Measurements from ENCODE around the gene CFAP141.

GRCh38 chr1:154206196-154206595 lies at the start of gene CFAP141:
- TF ChIP-seq ZBTB43 (CRISPR knock-in tag; IDR thresholded peaks at IDR 0.05) (no peak), SMAD4 (CRISPR knock-in tag; IDR thresholded peaks at IDR 0.05) (no peak), CTCF (IDR thresholded peaks at IDR 0.05) (no peak), TEAD4 (CRISPR knock-in tag; IDR thresholded peaks at IDR 0.05) (no peak), NR3C1 (CRISPR knock-in tag; conservative IDR thresholded peaks at IDR 0.05; ENCODE audit: low read depth) (no peak), ZMAT4 (CRISPR knock-in tag; IDR thresholded peaks at IDR 0.05) (no peak), NR1H2 (CRISPR knock-in tag; IDR thresholded peaks at IDR 0.05) (no peak), GABPB1 (CRISPR knock-in tag; IDR thresholded peaks at IDR 0.05) (no peak), CBFB (CRISPR knock-in tag; IDR thresholded peaks at IDR 0.05; ENCODE audit: low read depth) (no peak)

Data from WTC11 (cell line).